Loucy (cell line): ENCODE measurements around the gene GRIN3B.

Experiments
- H2AFZ ChIP-seq: fragments of 200-600 bp; sonication (generic); 2 replicates; pipeline ENCODE4 v1.6.0; 2016; ENCODE audit warnings: antibody characterized with exemption, mild to moderate bottlenecking, low read length, moderate library complexity
- H3F3A ChIP-seq: fragments of 200-600 bp; 2 replicates; pipeline ENCODE4 v1.6.0; 2016; ENCODE audit warnings: antibody characterized with exemption, low read depth, mild to moderate bottlenecking
- H3K27me3 ChIP-seq: fragments of 200-600 bp; sonication (generic); 2 replicates; pipeline ENCODE4 v1.6.1; 2014; ENCODE audit warnings: low read length, mild to moderate bottlenecking; ENCODE audit not compliant: insufficient read depth, poor library complexity, severe bottlenecking
- H3K36me3 ChIP-seq: fragments of 200-600 bp; sonication (generic); 2 replicates; pipeline ENCODE4 v1.6.1; 2016; ENCODE audit warnings: low read length; ENCODE audit not compliant: insufficient read depth
- H3K4me1 ChIP-seq: fragments of 200-600 bp; sonication (generic); 2 replicates; pipeline ENCODE4 v1.5.1; 2014; ENCODE audit warnings: low read length, mild to moderate bottlenecking; ENCODE audit not compliant: insufficient read depth, poor library complexity, severe bottlenecking
- H3K4me2 ChIP-seq: fragments of 200-600 bp; sonication (generic); 2 replicates; pipeline ENCODE4 v1.6.0; 2014; ENCODE audit warnings: antibody characterized with exemption, low read length, low read depth, mild to moderate bottlenecking; ENCODE audit not compliant: poor library complexity, severe bottlenecking
- H3K4me3 ChIP-seq: fragments of 200-600 bp; sonication (generic); 2 replicates; pipeline ENCODE4 v1.5.1; 2014; ENCODE audit warnings: low read length, mild to moderate bottlenecking, mixed read lengths; ENCODE audit not compliant: poor library complexity, severe bottlenecking
- H3K79me2 ChIP-seq: fragments of 200-600 bp; sonication (generic); 2 replicates; pipeline ENCODE4 v1.6.1; 2014; ENCODE audit warnings: low read length; ENCODE audit not compliant: insufficient read depth
- H3K9ac ChIP-seq: fragments of 200-600 bp; sonication (generic); 2 replicates; pipeline ENCODE4 v1.6.0; 2014; ENCODE audit warnings: mild to moderate bottlenecking, low read depth, low read length, moderate library complexity; ENCODE audit not compliant: poor library complexity, severe bottlenecking
- H3K9me2 ChIP-seq: fragments of 200-600 bp; sonication (generic); replicated peaks from 2 replicates; pipeline ENCODE4 v1.6.1; 2016; ENCODE audit warnings: low read depth, low read length, mixed read lengths
- H3K9me3 ChIP-seq: fragments of 200-600 bp; sonication (generic); 2 replicates; pipeline ENCODE4 v1.6.1; 2014; ENCODE audit warnings: mild to moderate bottlenecking, antibody characterized with exemption, low read length, low read depth; ENCODE audit not compliant: insufficient read depth
- H4K20me1 ChIP-seq: fragments of 200-600 bp; sonication (generic); 2 replicates; pipeline ENCODE4 v1.6.0; 2014; ENCODE audit warnings: antibody characterized with exemption, low read length, mild to moderate bottlenecking; ENCODE audit not compliant: insufficient read depth, poor library complexity, severe bottlenecking
- CTCF ChIP-seq: fragments of 200-600 bp; sonication (generic); conservative IDR thresholded peaks from 2 replicates; pipeline ENCODE4 v1.5.1; 2014; ENCODE audit warnings: mild to moderate bottlenecking, antibody characterized with exemption, low read length
- EZH2phosphoT487 ChIP-seq: fragments of 200-600 bp; IDR thresholded peaks from 2 replicates; pipeline ENCODE4 v1.6.1; 2018; ENCODE audit warnings: antibody characterized with exemption, mild to moderate bottlenecking, moderate library complexity, borderline replicate concordance

GRIN3B gene

GRCh38 chr19:1016647-1017114, 16.5 kb downstream of the GRIN3B start:
- H3K9me3 ChIP-seq, result no peaks in the 10 kb centered on the region
- H2AFZ ChIP-seq, result no peak overlapping the region
- H4K20me1 ChIP-seq, result peaks cover 75% of the 10 kb centered on the region
- peaks cover 26% of the 10 kb centered on the region for H3K4me1 ChIP-seq
- H3F3A ChIP-seq, result peaks cover 2% of the 10 kb centered on the region; the same call in 1 of the 2 replicates
- peaks cover 4% of the 10 kb centered on the region for H3K27me3 ChIP-seq
- no peaks in the 10 kb centered on the region for H3K9me2 ChIP-seq
- peak overlapping the region; percentile 97 for H3K9ac ChIP-seq
- peaks cover 17% of the 10 kb centered on the region; the same call in 1 of the 2 replicates for H3K36me3 ChIP-seq
- H3K79me2 ChIP-seq, result peaks cover 77% of the 10 kb centered on the region
- peak overlapping the region; percentile 97 for H3K4me2 ChIP-seq
- TF ChIP-seq CTCF (no peak), EZH2phosphoT487 (no peak)
- H3K4me3 ChIP-seq, result peak overlapping the region; percentile 99

DNA sequence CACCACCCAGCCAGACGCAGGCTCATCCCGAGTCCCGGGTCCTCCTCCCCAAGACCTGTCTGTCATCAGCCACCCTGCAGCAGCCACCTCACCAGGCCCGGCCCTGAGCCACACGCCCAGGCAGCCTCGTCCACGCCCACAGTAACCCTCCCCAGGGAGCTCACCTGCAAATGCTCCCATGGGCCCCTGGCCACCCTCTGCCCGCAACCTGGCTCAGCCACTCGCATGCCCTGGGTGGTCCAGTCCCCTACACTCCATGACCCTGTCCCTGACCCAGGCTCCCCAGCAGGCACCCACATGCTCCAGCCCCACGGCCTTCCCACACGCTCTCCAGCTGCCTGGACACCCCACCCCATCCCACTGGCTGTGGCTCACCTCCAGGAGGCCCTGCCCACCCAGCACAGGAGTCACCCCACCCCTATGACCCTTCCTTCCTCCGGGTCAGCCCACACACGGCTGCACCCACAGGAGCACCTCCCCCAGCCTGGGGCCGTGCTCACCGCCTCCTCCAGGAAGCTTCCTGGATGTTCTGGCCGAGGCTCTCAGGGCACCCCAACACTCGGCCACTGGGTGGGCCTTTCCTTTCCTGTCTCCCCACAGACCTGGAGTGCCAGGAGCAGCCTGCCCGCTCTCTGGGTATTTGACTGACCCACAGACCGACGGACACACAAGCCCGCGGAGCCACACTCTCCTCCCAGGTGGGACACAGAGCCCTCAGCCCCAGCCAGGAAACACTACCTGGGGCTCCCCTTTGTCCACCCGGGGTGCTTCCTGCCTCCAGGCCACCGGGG, 17.1 kb downstream of the GRIN3B start:
- H3K9me2 ChIP-seq, result no peaks in the 10 kb centered on the region
- TF ChIP-seq CTCF, result no peak
- TF ChIP-seq EZH2phosphoT487, result no peak
- H3F3A ChIP-seq, result peaks cover 4% of the 10 kb centered on the region; the same call in 1 of the 2 replicates
- peaks cover 26% of the 10 kb centered on the region for H3K4me1 ChIP-seq
- peak overlapping the region; percentile 99 for H3K4me3 ChIP-seq
- H3K4me2 ChIP-seq, result peak overlapping the region; percentile 97
- H2AFZ ChIP-seq, result no peak overlapping the region
- no peaks in the 10 kb centered on the region for H3K9me3 ChIP-seq
- H3K36me3 ChIP-seq, result peaks cover 13% of the 10 kb centered on the region; the same call in 1 of the 2 replicates
- peaks cover 73% of the 10 kb centered on the region for H4K20me1 ChIP-seq
- peaks cover 4% of the 10 kb centered on the region for H3K27me3 ChIP-seq
- peaks cover 77% of the 10 kb centered on the region for H3K79me2 ChIP-seq
- peak overlapping the region; percentile 97 for H3K9ac ChIP-seq

DNA sequence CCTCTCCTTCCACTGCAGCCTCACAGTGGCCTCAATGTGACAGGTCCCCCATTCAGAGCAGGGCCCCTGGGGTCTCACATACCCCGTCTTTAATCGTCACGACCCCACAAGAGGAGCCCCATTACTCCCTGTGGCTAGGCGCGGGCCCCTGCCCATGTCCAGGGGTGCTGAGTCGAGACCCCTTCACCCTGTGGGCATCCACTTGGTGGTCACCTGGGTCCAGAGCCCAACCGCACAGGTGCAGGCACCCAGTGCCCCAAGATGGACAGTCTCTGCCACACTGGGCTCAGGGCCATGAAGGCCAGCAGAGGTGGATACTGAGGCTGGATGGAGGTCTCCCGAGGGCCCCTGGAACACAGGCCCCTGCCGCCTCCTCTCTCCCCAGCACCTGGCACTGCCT, 17.7 kb downstream of the GRIN3B start:
- TF ChIP-seq EZH2phosphoT487 (no peak), CTCF (no peak)
- H3F3A ChIP-seq, result peaks cover 8% of the 10 kb centered on the region; the same call in 1 of the 2 replicates
- peaks cover 77% of the 10 kb centered on the region for H3K79me2 ChIP-seq
- peaks cover 4% of the 10 kb centered on the region for H3K27me3 ChIP-seq
- H2AFZ ChIP-seq, result no peak overlapping the region
- peak overlapping the region; percentile 97 for H3K4me2 ChIP-seq
- H3K9me3 ChIP-seq, result no peaks in the 10 kb centered on the region
- peak overlapping the region; percentile 99 for H3K4me3 ChIP-seq
- H4K20me1 ChIP-seq, result peaks cover 73% of the 10 kb centered on the region
- peaks cover 26% of the 10 kb centered on the region for H3K4me1 ChIP-seq
- peak overlapping the region; percentile 97 for H3K9ac ChIP-seq
- H3K9me2 ChIP-seq, result no peaks in the 10 kb centered on the region
- H3K36me3 ChIP-seq, result peaks cover 12% of the 10 kb centered on the region; the same call in 1 of the 2 replicates
